ENCODE results near the gene DCAF7. TPM values are rescaled to one million over a fixed set of nuclear protein-coding genes. Genes with fewer than 3 reads are reported as not detected.

The DCAF7 gene
- total RNA-seq, 1 experiment from 2014 or later: 36.8 TPM

GRCh38 chr17:63519972-63520882 lies 30.1 kb upstream of the DCAF7 start:
- DNase-seq (ENCODE audit: low read depth, low spot score): no peak
- in situ Hi-C loops (cut with HindIII; ENCODE audit: low pct_unique_long_range_greater_than_20kb, low sequenced_read_pairs): no loop called here

- DNase-seq (ENCODE audit: low read depth, low spot score): no peak
- in situ Hi-C loops (cut with HindIII; ENCODE audit: low pct_unique_long_range_greater_than_20kb, low sequenced_read_pairs): no loop called here
Observed at GRCh38 chr17:63523253-63523855, 26.9 kb upstream of the DCAF7 start, which contains the start of gene KCNH6. Gene KCNH6, plus strand, starts transcription at chr17:63523358. Its CDS starts 56 bp downstream, at chr17:63523414.

- in situ Hi-C loops (cut with HindIII; ENCODE audit: low pct_unique_long_range_greater_than_20kb, low sequenced_read_pairs): no loop called here
- no peak for DNase-seq (ENCODE audit: low read depth, low spot score)
Observed at GRCh38 chr17:63524051-63524450, 26.2 kb upstream of the DCAF7 start.

- in situ Hi-C loops (cut with HindIII; ENCODE audit: low pct_unique_long_range_greater_than_20kb, low sequenced_read_pairs): no loop called here
- no peak for DNase-seq (ENCODE audit: low read depth, low spot score)
Observed at GRCh38 chr17:63525190-63525946, 24.9 kb upstream of the DCAF7 start.

GRCh38 chr17:63526861-63527260 lies 23.4 kb upstream of the DCAF7 start:
- in situ Hi-C loops (cut with HindIII; ENCODE audit: low pct_unique_long_range_greater_than_20kb, low sequenced_read_pairs): no loop called here
- no peak for DNase-seq (ENCODE audit: low read depth, low spot score)

- DNase-seq (ENCODE audit: low read depth, low spot score): no peak
- in situ Hi-C loops (cut with HindIII; ENCODE audit: low pct_unique_long_range_greater_than_20kb, low sequenced_read_pairs): no loop called here
Observed at GRCh38 chr17:63528183-63528582, 22.1 kb upstream of the DCAF7 start.

- in situ Hi-C loops (cut with HindIII; ENCODE audit: low pct_unique_long_range_greater_than_20kb, low sequenced_read_pairs): no loop called here
- no peak for DNase-seq (ENCODE audit: low read depth, low spot score)
Observed at GRCh38 chr17:63529711-63530556, 20.3 kb upstream of the DCAF7 start.

- in situ Hi-C loops (cut with HindIII; ENCODE audit: low pct_unique_long_range_greater_than_20kb, low sequenced_read_pairs): no loop called here
- DNase-seq (ENCODE audit: low read depth, low spot score): no peak
Observed at GRCh38 chr17:63530557-63531021, 19.7 kb upstream of the DCAF7 start.

GRCh38 chr17:63531022-63531965 lies 19.0 kb upstream of the DCAF7 start:
- no peak for DNase-seq (ENCODE audit: low read depth, low spot score)
- in situ Hi-C loops (cut with HindIII; ENCODE audit: low pct_unique_long_range_greater_than_20kb, low sequenced_read_pairs): no loop called here

- in situ Hi-C loops (cut with HindIII; ENCODE audit: low pct_unique_long_range_greater_than_20kb, low sequenced_read_pairs): no loop called here
Observed at GRCh38 chr17:63533433-63534077, 16.7 kb upstream of the DCAF7 start.

GRCh38 chr17:63534078-63534570 lies 16.2 kb upstream of the DCAF7 start:
- no peak for DNase-seq (ENCODE audit: low read depth, low spot score)
- in situ Hi-C loops (cut with HindIII; ENCODE audit: low pct_unique_long_range_greater_than_20kb, low sequenced_read_pairs): no loop called here

More at GRCh38 chr17:63533433-63534077, 16.7 kb upstream of the DCAF7 start:
- no peak for DNase-seq (ENCODE audit: low read depth, low spot score)

- no peak for DNase-seq (ENCODE audit: low read depth, low spot score)
- in situ Hi-C loops (cut with HindIII; ENCODE audit: low pct_unique_long_range_greater_than_20kb, low sequenced_read_pairs): no loop called here
Observed at GRCh38 chr17:63534816-63535455, 15.3 kb upstream of the DCAF7 start.

GRCh38 chr17:63535640-63536039 lies 14.6 kb upstream of the DCAF7 start:
- in situ Hi-C loops (cut with HindIII; ENCODE audit: low pct_unique_long_range_greater_than_20kb, low sequenced_read_pairs): no loop called here

GRCh38 chr17:63537001-63537400 lies 13.3 kb upstream of the DCAF7 start:
- in situ Hi-C loops (cut with HindIII; ENCODE audit: low pct_unique_long_range_greater_than_20kb, low sequenced_read_pairs): no loop called here
- DNase-seq (ENCODE audit: low read depth, low spot score): no peak

More at GRCh38 chr17:63535640-63536039, 14.6 kb upstream of the DCAF7 start:
- DNase-seq (ENCODE audit: low read depth, low spot score): no peak

GRCh38 chr17:63537991-63538692 lies 12.1 kb upstream of the DCAF7 start:
- DNase-seq (ENCODE audit: low read depth, low spot score): no peak

More at GRCh38 chr17:63537991-63538692, 12.1 kb upstream of the DCAF7 start:
- in situ Hi-C loops (cut with HindIII; ENCODE audit: low pct_unique_long_range_greater_than_20kb, low sequenced_read_pairs): no loop called here

Measured in SK-MEL-5 (cell line).